H9 (cell line): Measurements from ENCODE around the gene E2F7. TPM values are rescaled to one million over a fixed set of nuclear protein-coding genes. Genes with fewer than 3 reads are reported as not detected.

Experiments
- DNase-seq: peaks from one replicate; pipeline ENCODE4 v3.0.0-alpha.2; 2017
- H2AFZ ChIP-seq: one replicate; pipeline ENCODE4 v1.6.1; 2013; ENCODE audit warnings: mild to moderate bottlenecking, low read length, control low read depth, moderate library complexity
- H2AK5ac ChIP-seq: 2 replicates; pipeline ENCODE4 v1.6.1; 2013; ENCODE audit warnings: low read length, control low read depth, mixed read lengths; ENCODE audit not compliant: insufficient read length
- H2BK120ac ChIP-seq: one replicate; pipeline ENCODE4 v1.6.1; 2013; ENCODE audit warnings: low read depth, mild to moderate bottlenecking, low read length, control low read depth, inconsistent platforms; ENCODE audit not compliant: poor library complexity, severe bottlenecking
- H2BK12ac ChIP-seq: 2 replicates; pipeline ENCODE4 v1.6.1; 2013; ENCODE audit warnings: low read length, control low read depth, mixed read lengths, low read depth; ENCODE audit not compliant: insufficient read length
- H2BK15ac ChIP-seq: 2 replicates; pipeline ENCODE4 v1.6.1; 2013; ENCODE audit warnings: low read depth, low read length, control low read depth
- H2BK20ac ChIP-seq: one replicate; pipeline ENCODE4 v1.6.1; 2013; ENCODE audit warnings: low read depth, mild to moderate bottlenecking, low read length, control low read depth, inconsistent platforms; ENCODE audit not compliant: poor library complexity, severe bottlenecking
- H2BK5ac ChIP-seq: 2 replicates; pipeline ENCODE4 v1.6.1; 2013; ENCODE audit warnings: low read length, control low read depth, mixed read lengths; ENCODE audit not compliant: insufficient read length
- H3K14ac ChIP-seq: 2 replicates; pipeline ENCODE4 v1.6.1; 2013; ENCODE audit warnings: low read length, control low read depth; ENCODE audit not compliant: insufficient read depth
- H3K18ac ChIP-seq: 2 replicates; pipeline ENCODE4 v1.6.1; 2013; ENCODE audit warnings: low read depth, mild to moderate bottlenecking, mixed read lengths, low read length, control low read depth; ENCODE audit not compliant: insufficient read length
- H3K23ac ChIP-seq: 2 replicates; pipeline ENCODE4 v1.6.1; 2013; ENCODE audit warnings: low read length, control low read depth, mixed read lengths, low read depth; ENCODE audit not compliant: insufficient read length
- H3K23me2 ChIP-seq: 2 replicates; pipeline ENCODE4 v1.6.1; 2013; ENCODE audit warnings: low read depth, mild to moderate bottlenecking, mixed read lengths, low read length, control low read depth; ENCODE audit not compliant: insufficient read length, poor library complexity, severe bottlenecking
- H3K27ac ChIP-seq: 2 replicates; pipeline ENCODE4 v1.5.1; 2013; ENCODE audit warnings: low read length, control low read depth, mixed read lengths, low read depth; ENCODE audit not compliant: insufficient read length
- H3K27me3 ChIP-seq: 2 replicates; pipeline ENCODE4 v1.6.1; 2013; ENCODE audit warnings: low read length, control low read depth, inconsistent platforms; ENCODE audit not compliant: insufficient read depth
- H3K4ac ChIP-seq: 2 replicates; pipeline ENCODE4 v1.6.1; 2013; ENCODE audit warnings: low read depth, mild to moderate bottlenecking, control low read depth, inconsistent platforms, low read length, moderate library complexity
- H3K4me1 ChIP-seq: 2 replicates; pipeline ENCODE4 v1.6.1; 2013; ENCODE audit warnings: low read length, control low read depth, inconsistent platforms; ENCODE audit not compliant: insufficient read depth
- H3K4me2 ChIP-seq: 2 replicates; pipeline ENCODE4 v1.6.1; 2013; ENCODE audit warnings: low read length, control low read depth, mixed read lengths; ENCODE audit not compliant: insufficient read length, insufficient read depth
- H3K56ac ChIP-seq: 2 replicates; pipeline ENCODE4 v1.6.1; 2013; ENCODE audit warnings: low read depth, mild to moderate bottlenecking, mixed read lengths, low read length, control low read depth; ENCODE audit not compliant: insufficient read length
- H3K79me1 ChIP-seq: 2 replicates; pipeline ENCODE4 v1.6.1; 2013; ENCODE audit warnings: low read depth, mild to moderate bottlenecking, moderate library complexity, low read length, control low read depth, inconsistent platforms; ENCODE audit not compliant: insufficient read depth, poor library complexity, severe bottlenecking
- H3K79me2 ChIP-seq: 2 replicates; pipeline ENCODE4 v1.6.1; 2013; ENCODE audit warnings: low read length, control low read depth, inconsistent platforms; ENCODE audit not compliant: insufficient read depth
- H3K9ac ChIP-seq: 2 replicates; pipeline ENCODE4 v1.6.1; 2013; ENCODE audit warnings: low read length, control low read depth, mixed read lengths; ENCODE audit not compliant: insufficient read length; ENCODE audit errors: extremely low read depth
- H3K9me3 ChIP-seq: one replicate; pipeline ENCODE4 v1.6.1; 2013; ENCODE audit warnings: low read depth, low read length, inconsistent platforms; ENCODE audit not compliant: control insufficient read depth
- H3T11ph ChIP-seq: one replicate; pipeline ENCODE4 v1.6.1; 2013; ENCODE audit warnings: mild to moderate bottlenecking, low read length, control low read depth, inconsistent platforms
- H4K20me1 ChIP-seq: one replicate; pipeline ENCODE4 v1.6.1; 2013; ENCODE audit not compliant: control insufficient read depth, insufficient read length, insufficient read depth
- H4K5ac ChIP-seq: 2 replicates; pipeline ENCODE4 v1.6.1; 2013; ENCODE audit warnings: low read depth, mild to moderate bottlenecking, mixed read lengths, low read length, control low read depth; ENCODE audit not compliant: insufficient read length
- H4K8ac ChIP-seq: replicated peaks from 2 replicates; pipeline ENCODE4 v1.6.1; 2013; ENCODE audit warnings: low read length, control low read depth, mixed read lengths, low read depth; ENCODE audit not compliant: insufficient read length
- H4K91ac ChIP-seq: 2 replicates; pipeline ENCODE4 v1.6.1; 2013; ENCODE audit warnings: low read depth, mild to moderate bottlenecking, moderate library complexity, mixed read lengths, low read length, control low read depth; ENCODE audit not compliant: insufficient read length
- H3K27ac Mint-ChIP-seq, 3 experiments: 2 replicates in 2 of 3; 3 replicates in 1 of 3; pipeline ENCODE4 v1.8.0; 2020 to 2021; ENCODE audit warnings: mixed read lengths in 3 of 3, mild to moderate bottlenecking in 1 of 3, moderate library complexity in 1 of 3
- H3K27me3 Mint-ChIP-seq: 2 replicates; pipeline ENCODE4 v1.8.0; 2021; ENCODE audit warnings: low read depth, mild to moderate bottlenecking, moderate library complexity, mixed read lengths
- H3K36me3 Mint-ChIP-seq, 3 experiments: 2 replicates in 2 of 3; 3 replicates in 1 of 3; pipeline ENCODE4 v1.8.0; 2020 to 2021; ENCODE audit warnings: low read depth in 3 of 3, mixed read lengths in 3 of 3; ENCODE audit not compliant: insufficient read depth in 1 of 3
- H3K4me1 Mint-ChIP-seq, 2 experiments: 2 replicates each; pipeline ENCODE4 v1.8.0; 2020; ENCODE audit warnings: mixed read lengths in 2 of 2
- H3K4me3 Mint-ChIP-seq, 2 experiments: 2 replicates in 1 of 2; 3 replicates in 1 of 2; pipeline ENCODE4 v1.8.0; 2020 to 2021; ENCODE audit warnings: mild to moderate bottlenecking in 2 of 2, mixed read lengths in 2 of 2, moderate library complexity in 1 of 2
- H3K9me3 Mint-ChIP-seq, 2 experiments: 2 replicates in 1 of 2; 3 replicates in 1 of 2; pipeline ENCODE4 v1.8.0; 2020; ENCODE audit warnings: mild to moderate bottlenecking in 2 of 2, mixed read lengths in 2 of 2, moderate library complexity in 1 of 2
- CTCF ChIP-seq: fragments of 200-600 bp; sonication (generic); conservative IDR thresholded peaks from 3 replicates; pipeline ENCODE4 v1.8.0; 2021; ENCODE audit warnings: antibody characterized with exemption, mild to moderate bottlenecking
- WGBS: extraction: QIAGEN DNeasy Blood & Tissue Kit; methylation state at CpG from one replicate; pipeline ENCODE4 v1.1.7; 2013; ENCODE audit warnings: missing lambda C conversion rate, low lambda C conversion rate, mixed read lengths; ENCODE audit not compliant: insufficient read length; ENCODE audit errors: extremely low coverage; 5-methylcytosine and 5-hydroxymethylcytosine counted together
- total RNA-seq: library from RNA; stranded (reverse); gene quantifications from 2 replicates; pipeline ENCODE4 v1.2.1, GENCODE V29; 2021

E2F7 gene
- total RNA-seq, 1 experiment from 2014 or later, result 24.5 TPM

DNA sequence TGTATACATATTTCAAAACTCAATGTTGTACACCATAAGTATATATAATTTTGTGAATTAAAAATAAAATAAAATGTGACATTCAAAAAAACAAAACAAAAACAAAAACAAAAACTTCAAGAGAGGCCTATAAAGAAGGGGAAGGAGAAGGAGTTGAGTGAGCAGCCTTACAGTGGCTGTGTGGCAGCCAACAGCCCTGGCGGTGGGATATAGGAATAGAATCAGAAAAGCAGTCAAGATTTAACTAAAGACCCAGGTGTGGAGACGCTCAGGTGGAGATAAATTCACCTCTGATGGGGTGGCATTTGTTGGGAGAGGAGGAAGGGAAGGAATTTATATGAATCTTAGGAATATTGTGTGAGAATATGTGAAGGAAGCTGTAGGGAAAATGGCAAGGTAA lies 41.8 kb upstream of the E2F7 start:
- Mint-ChIP-seq H3K4me1 (no peaks in the 10 kb centered on the region), H3K27ac (no peak overlapping the region), H3K27me3 (no peaks in the 10 kb centered on the region; the same call in 1 of the 2 replicates), H3K4me3 (no peak overlapping the region), H3K36me3 (peaks cover 0 to 5% (median 4%) of the 10 kb centered on the region in 3 experiments; a peak in 5 of 7 replicates), H3K9me3 (peaks cover 4 to 10% of the 10 kb centered on the region in 2 experiments; a peak in 3 of 5 replicates)
- no peak overlapping the region for H2AK5ac ChIP-seq
- H4K5ac ChIP-seq, result no peak overlapping the region
- no peak overlapping the region for H3K27ac ChIP-seq
- H2BK120ac ChIP-seq, result no peak overlapping the region
- H2BK5ac ChIP-seq, result no peak overlapping the region
- H2AFZ ChIP-seq, result no peak overlapping the region
- no peak overlapping the region for H3K4me2 ChIP-seq
- H3K79me2 ChIP-seq, result no peaks in the 10 kb centered on the region
- H3K4me1 ChIP-seq, result no peaks in the 10 kb centered on the region
- H3K23ac ChIP-seq, result no peak overlapping the region
- no peak overlapping the region for H4K8ac ChIP-seq
- no peak overlapping the region for H2BK12ac ChIP-seq
- no peaks in the 10 kb centered on the region for H3K23me2 ChIP-seq
- H3K4ac ChIP-seq, result no peak overlapping the region
- no peak overlapping the region for H2BK15ac ChIP-seq
- no peak overlapping the region for H3T11ph ChIP-seq
- H3K56ac ChIP-seq, result no peak overlapping the region
- WGBS, result no CpG with 5 or more reads among the region's 2 CpGs
- no peak overlapping the region for H2BK20ac ChIP-seq
- no peak overlapping the region for H3K18ac ChIP-seq
- H3K9me3 ChIP-seq, result no peaks in the 10 kb centered on the region
- H4K20me1 ChIP-seq, result no peaks in the 10 kb centered on the region
- TF ChIP-seq CTCF, result peak; percentile 41; the same call in 1 of the 3 replicates
- DNase-seq, result no peak
- no peak overlapping the region for H3K14ac ChIP-seq
- no peak overlapping the region for H3K9ac ChIP-seq
- H3K79me1 ChIP-seq, result no peaks in the 10 kb centered on the region
- no peak overlapping the region for H4K91ac ChIP-seq
- no peaks in the 10 kb centered on the region for H3K27me3 ChIP-seq
